ENCODE measurements around the gene MSLN. TPM values are rescaled to one million over a fixed set of nuclear protein-coding genes. Genes with fewer than 3 reads are reported as not detected.
"Not testable (repeated sequence)": the region's sequence is repeated elsewhere in the genome, so short reads cannot be mapped to it uniquely, and the experiment has no call there.

Gene MSLN
- total RNA-seq, 1 donor from 2014 or later, result 4.5 TPM

GRCh38 chr16:750485-750884, 10.0 kb upstream of the MSLN start:
- FAIRE-seq (peak; percentile 60), DNase-seq (ENCODE audit: low read depth) (no peak)
- no peak for TF ChIP-seq CTCF (IDR thresholded peaks at IDR 0.05; ENCODE audit: insufficient read depth, low read length, severe bottlenecking)
- Histone ChIP-seq H3K27me3 (ENCODE audit: control insufficient read depth, insufficient read depth, low read length) (peaks cover 4% of the 10 kb centered on the region), H3K4me3 (ENCODE audit: low read depth, low read length) (no peak overlapping the region), H3K36me3 (ENCODE audit: control insufficient read depth, insufficient read depth, low read length) (no peaks in the 10 kb centered on the region)

- FAIRE-seq, result no peak
Observed at GRCh38 chr16:751152-752006, 9.2 kb upstream of the MSLN start.

GRCh38 chr16:752007-752312, 8.6 kb upstream of the MSLN start:
- DNase-seq (ENCODE audit: low read depth) (no peak), FAIRE-seq (no peak)
- no peak for TF ChIP-seq CTCF (IDR thresholded peaks at IDR 0.05; ENCODE audit: insufficient read depth, low read length, severe bottlenecking)
- Histone ChIP-seq H3K4me3 (ENCODE audit: low read depth, low read length) (no peak overlapping the region), H3K27me3 (ENCODE audit: control insufficient read depth, insufficient read depth, low read length) (peaks cover 4% of the 10 kb centered on the region), H3K36me3 (ENCODE audit: control insufficient read depth, insufficient read depth, low read length) (no peaks in the 10 kb centered on the region)

More at GRCh38 chr16:751152-752006, 9.2 kb upstream of the MSLN start:
- Histone ChIP-seq H3K36me3 (ENCODE audit: control insufficient read depth, insufficient read depth, low read length) (no peaks in the 10 kb centered on the region), H3K27me3 (ENCODE audit: control insufficient read depth, insufficient read depth, low read length) (peaks cover 4% of the 10 kb centered on the region), H3K4me3 (ENCODE audit: low read depth, low read length) (no peak overlapping the region)
- TF ChIP-seq CTCF (IDR thresholded peaks at IDR 0.05; ENCODE audit: insufficient read depth, low read length, severe bottlenecking), result no peak
- DNase-seq (ENCODE audit: low read depth), result no peak

GRCh38 chr16:754121-754607, 6.4 kb upstream of the MSLN start:
- not testable (repeated sequence) for H3K36me3 ChIP-seq (ENCODE audit: control insufficient read depth, insufficient read depth, low read length); H3K4me3 ChIP-seq (ENCODE audit: low read depth, low read length); H3K27me3 ChIP-seq (ENCODE audit: control insufficient read depth, insufficient read depth, low read length); DNase-seq (ENCODE audit: low read depth); FAIRE-seq

GRCh38 chr16:754656-755055, 5.9 kb upstream of the MSLN start:
- H3K36me3 ChIP-seq (ENCODE audit: control insufficient read depth, insufficient read depth, low read length), result no peaks in the 10 kb centered on the region
- no peak for TF ChIP-seq CTCF (IDR thresholded peaks at IDR 0.05; ENCODE audit: insufficient read depth, low read length, severe bottlenecking)
- H3K27me3 ChIP-seq (ENCODE audit: control insufficient read depth, insufficient read depth, low read length), result peaks cover 4% of the 10 kb centered on the region
- FAIRE-seq, result no peak
- no peak for DNase-seq (ENCODE audit: low read depth)
- no peak overlapping the region for H3K4me3 ChIP-seq (ENCODE audit: low read depth, low read length)

- TF ChIP-seq CTCF (IDR thresholded peaks at IDR 0.05; ENCODE audit: insufficient read depth, low read length, severe bottlenecking), result no peak
- FAIRE-seq (peak; percentile 7), DNase-seq (ENCODE audit: low read depth) (no peak)
- Histone ChIP-seq H3K27me3 (ENCODE audit: control insufficient read depth, insufficient read depth, low read length) (peaks cover 2% of the 10 kb centered on the region), H3K36me3 (ENCODE audit: control insufficient read depth, insufficient read depth, low read length) (no peaks in the 10 kb centered on the region), H3K4me3 (ENCODE audit: low read depth, low read length) (no peak overlapping the region)
Observed at GRCh38 chr16:756428-756827, 4.1 kb upstream of the MSLN start.
